Effector memory CD4-positive, alpha-beta T cell (primary cell): Measurements from ENCODE around the gene CCDC159.
A peak's percentile ranks its signal among the peaks of the same experiment; 100 is the strongest.
"Not testable (repeated sequence)": the region's sequence is repeated elsewhere in the genome, so short reads cannot be mapped to it uniquely, and the experiment has no call there.

Experiments
- DNase-seq, 3 donors: peaks; one replicate each; pipeline ENCODE4 v3.0.0-alpha.2; 2020
- H3K27ac ChIP-seq: 2 replicates; pipeline ENCODE4 v1.7.0; 2013; ENCODE audit warnings: mild to moderate bottlenecking, low read length, moderate library complexity; ENCODE audit not compliant: insufficient read depth, poor library complexity, severe bottlenecking
- H3K27me3 ChIP-seq: replicated peaks from 2 replicates; pipeline ENCODE4 v1.7.0; 2013; ENCODE audit warnings: mild to moderate bottlenecking, low read length; ENCODE audit not compliant: insufficient read depth, control insufficient read depth, poor library complexity, severe bottlenecking
- H3K36me3 ChIP-seq: 2 replicates; pipeline ENCODE4 v1.7.0; 2013; ENCODE audit warnings: mild to moderate bottlenecking, low read length, moderate library complexity; ENCODE audit not compliant: control insufficient read depth, insufficient read depth
- H3K4me1 ChIP-seq: 2 replicates; pipeline ENCODE4 v1.7.0; 2013; ENCODE audit warnings: low read length, mild to moderate bottlenecking; ENCODE audit not compliant: control insufficient read depth, insufficient read depth, poor library complexity, severe bottlenecking
- H3K4me3 ChIP-seq: 2 replicates; pipeline ENCODE4 v1.7.0; 2013; ENCODE audit warnings: low read length, low read depth, mild to moderate bottlenecking; ENCODE audit not compliant: insufficient read depth, poor library complexity, severe bottlenecking
- H3K9me3 ChIP-seq: 2 replicates; pipeline ENCODE4 v1.7.0; 2013; ENCODE audit warnings: mild to moderate bottlenecking, low read length, moderate library complexity; ENCODE audit not compliant: control insufficient read depth
- total RNA-seq, 3 donors: gene quantifications; one replicate each; lab custom pipeline; 2026; lab: John Stamatoyannopoulos, UW

CCDC159 gene, protein sequence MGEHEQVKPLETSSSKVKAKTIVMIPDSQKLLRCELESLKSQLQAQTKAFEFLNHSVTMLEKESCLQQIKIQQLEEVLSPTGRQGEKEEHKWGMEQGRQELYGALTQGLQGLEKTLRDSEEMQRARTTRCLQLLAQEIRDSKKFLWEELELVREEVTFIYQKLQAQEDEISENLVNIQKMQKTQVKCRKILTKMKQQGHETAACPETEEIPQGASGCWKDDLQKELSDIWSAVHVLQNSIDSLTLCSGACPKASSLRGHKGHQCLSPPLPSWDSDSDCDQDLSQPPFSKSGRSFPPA
- total RNA-seq, result 14.6 to 23.8 (median 16.8) reads per million in 3 donors

- peak; percentile 97 to 98 (median 98) for DNase-seq
- Histone ChIP-seq H3K27me3 (no peaks in the 10 kb centered on the region), H3K27ac (peak within 1 kb of the TSS; percentile 81), H3K4me3 (peak within 1 kb of the TSS; percentile 89), H3K9me3 (no peaks in the 10 kb centered on the region), H3K36me3 (no peaks in the 10 kb centered on the region), H3K4me1 (peaks cover 15% of the 10 kb centered on the region)
These were observed at the start of gene CCDC159, which contains the start of gene TMEM205 for GRCh38 chr19:11346104-11346940. CCDC159 (plus strand) TSS chr19:11346519; CDS start chr19:11346607, 88 bp downstream. TMEM205 (minus strand) TSS chr19:11346268; CDS start chr19:11345619, 649 bp downstream.

GRCh38 chr19:11299946-11300810 is 46.1 kb upstream of the CCDC159 start:
- H3K36me3 ChIP-seq, result no peaks in the 10 kb centered on the region
- H3K27me3 ChIP-seq, result no peaks in the 10 kb centered on the region
- H3K9me3 ChIP-seq, result no peaks in the 10 kb centered on the region
- DNase-seq, result no peak
- no peaks in the 10 kb centered on the region for H3K4me1 ChIP-seq
- no peak overlapping the region for H3K27ac ChIP-seq
- H3K4me3 ChIP-seq, result no peak overlapping the region

- Histone ChIP-seq H3K4me3 (no peak overlapping the region), H3K4me1 (no peaks in the 10 kb centered on the region), H3K27me3 (no peaks in the 10 kb centered on the region), H3K9me3 (no peaks in the 10 kb centered on the region), H3K36me3 (no peaks in the 10 kb centered on the region), H3K27ac (no peak overlapping the region)
- no peak for DNase-seq
These were observed 45.6 kb upstream of the CCDC159 start for GRCh38 chr19:11300811-11301120.

DNA sequence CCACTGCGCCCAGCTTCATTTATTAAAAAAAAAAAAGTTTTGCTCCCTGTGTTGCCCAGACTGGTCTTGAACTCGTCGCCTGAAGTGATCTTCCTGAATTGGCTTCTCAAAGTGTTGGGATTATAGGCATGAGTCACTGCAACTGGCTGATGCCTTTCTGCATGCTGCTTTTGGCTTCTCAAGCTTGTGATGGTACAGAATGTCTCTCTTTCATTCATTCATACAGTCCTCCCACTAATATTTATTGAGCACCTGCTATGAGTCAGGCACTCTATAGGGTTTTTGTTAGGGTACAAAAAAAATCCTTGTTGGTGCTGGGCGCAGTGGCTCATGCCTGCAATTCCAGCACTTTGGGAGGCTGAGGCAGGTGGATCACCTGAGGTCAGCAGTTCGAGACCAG is 41.4 kb upstream of the CCDC159 start:
- DNase-seq, result no peak
- Histone ChIP-seq H3K4me1 (no peaks in the 10 kb centered on the region), H3K27ac (no peak overlapping the region), H3K4me3 (no peak overlapping the region), H3K9me3 (no peaks in the 10 kb centered on the region), H3K27me3 (no peaks in the 10 kb centered on the region), H3K36me3 (no peaks in the 10 kb centered on the region)

DNA sequence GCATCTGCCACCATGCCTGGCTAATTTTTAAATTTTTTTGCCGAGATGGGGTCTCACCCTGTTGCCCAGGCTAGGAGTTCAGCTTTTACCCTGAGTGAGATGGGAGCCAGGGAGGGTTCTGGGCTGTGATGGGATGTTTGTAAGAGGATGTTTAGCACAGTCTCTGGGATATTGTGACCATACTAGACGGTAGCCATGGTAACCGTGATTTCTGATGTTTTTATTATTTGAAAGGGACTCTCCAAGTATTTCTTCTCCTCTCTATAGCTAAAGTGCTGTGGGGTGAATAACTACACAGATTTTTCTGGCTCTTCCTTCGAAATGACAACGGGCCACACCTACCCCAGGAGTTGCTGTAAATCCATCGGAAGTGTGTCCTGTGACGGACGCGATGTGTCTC is 40.0 kb upstream of the CCDC159 start:
- Histone ChIP-seq H3K4me1 (no peaks in the 10 kb centered on the region), H3K9me3 (no peaks in the 10 kb centered on the region), H3K4me3 (no peak overlapping the region), H3K27me3 (no peaks in the 10 kb centered on the region), H3K36me3 (no peaks in the 10 kb centered on the region), H3K27ac (no peak overlapping the region)
- no peak for DNase-seq

DNA sequence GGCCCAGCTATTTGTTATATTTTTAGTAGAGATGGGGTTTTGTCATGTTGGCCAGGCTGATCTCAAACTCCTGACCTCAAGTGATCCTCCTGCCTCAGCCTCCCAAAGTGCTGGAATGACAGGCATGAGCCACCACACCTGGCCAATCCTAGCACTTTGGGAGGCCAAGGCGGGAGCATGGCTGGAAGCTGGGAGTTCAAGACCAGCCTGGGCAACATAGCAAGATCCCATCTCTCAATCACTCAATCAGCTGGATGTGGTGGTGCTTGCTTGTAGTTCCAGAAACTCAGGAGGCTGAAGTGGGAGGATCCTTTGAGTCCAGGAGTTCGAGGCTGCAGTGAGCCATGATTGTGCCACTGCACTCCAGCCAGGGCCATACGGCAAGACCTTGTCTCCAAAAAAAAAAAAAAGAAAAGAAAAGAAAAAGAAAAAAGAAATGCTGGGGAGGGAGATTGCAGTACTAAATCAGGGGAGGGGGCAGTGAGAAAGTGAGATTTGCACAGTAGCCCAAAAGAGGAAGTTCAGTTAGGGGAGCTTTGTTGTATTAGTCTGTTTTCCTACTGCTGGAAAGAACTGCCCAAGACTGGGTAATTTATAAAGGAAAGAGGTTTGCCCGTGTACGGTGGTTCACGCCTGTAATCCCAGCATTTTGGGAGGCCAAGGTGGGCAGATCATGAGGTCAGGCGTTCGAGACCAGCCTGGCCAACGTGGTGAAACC is 25.9 kb upstream of the CCDC159 start:
- not testable (repeated sequence) for DNase-seq, H3K9me3 ChIP-seq, H3K27ac ChIP-seq, H3K27me3 ChIP-seq, H3K4me1 ChIP-seq, H3K36me3 ChIP-seq, H3K4me3 ChIP-seq

DNA sequence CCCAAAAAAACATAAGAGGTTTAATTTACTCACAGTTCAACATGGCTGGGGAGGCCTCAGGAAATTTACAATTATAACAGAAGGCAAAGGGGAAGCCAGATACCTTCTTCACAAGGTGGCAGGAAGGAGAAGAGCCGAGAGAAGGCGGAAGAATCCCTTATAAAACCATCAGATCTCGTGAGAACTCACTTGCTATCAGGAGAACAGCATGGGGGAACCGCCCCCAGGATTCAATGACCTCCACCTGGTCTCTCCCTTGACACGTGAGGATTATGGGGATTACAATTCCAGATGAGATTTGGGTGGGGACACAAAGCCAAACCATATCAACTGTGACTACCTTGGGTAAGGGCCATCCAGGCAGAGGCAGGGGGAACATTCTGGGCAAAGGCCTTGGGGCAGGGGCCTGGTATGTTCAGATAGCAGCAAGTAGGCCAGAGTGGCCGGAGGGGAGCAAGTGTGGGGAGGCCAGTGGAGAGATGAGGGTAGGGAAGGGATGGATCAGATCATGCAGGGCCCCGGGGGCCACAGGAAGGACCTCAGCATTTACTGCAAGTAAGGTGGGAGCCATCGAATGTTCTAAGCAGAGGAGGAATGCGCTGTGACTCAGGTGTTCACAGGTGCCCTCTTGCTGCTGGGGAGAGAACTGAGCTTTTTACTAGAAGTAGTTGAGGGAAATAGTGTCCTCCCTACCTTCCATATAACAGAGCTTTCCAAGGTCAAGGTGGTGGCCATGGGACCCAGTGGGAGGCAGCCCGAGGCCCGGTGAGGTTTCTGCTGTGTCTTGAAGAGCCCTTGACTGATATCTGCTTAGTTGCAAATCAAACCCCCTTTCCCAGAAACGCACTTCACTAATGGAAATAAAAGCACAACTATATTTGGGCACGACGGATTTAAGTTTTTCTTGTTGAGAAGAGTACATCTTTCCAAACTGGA is 24.9 kb upstream of the CCDC159 start:
- Histone ChIP-seq H3K27me3 (no peaks in the 10 kb centered on the region), H3K4me1 (peaks cover 6% of the 10 kb centered on the region), H3K27ac (no peak overlapping the region), H3K4me3 (no peak overlapping the region), H3K36me3 (no peaks in the 10 kb centered on the region), H3K9me3 (no peaks in the 10 kb centered on the region)
- no peak for DNase-seq

DNA sequence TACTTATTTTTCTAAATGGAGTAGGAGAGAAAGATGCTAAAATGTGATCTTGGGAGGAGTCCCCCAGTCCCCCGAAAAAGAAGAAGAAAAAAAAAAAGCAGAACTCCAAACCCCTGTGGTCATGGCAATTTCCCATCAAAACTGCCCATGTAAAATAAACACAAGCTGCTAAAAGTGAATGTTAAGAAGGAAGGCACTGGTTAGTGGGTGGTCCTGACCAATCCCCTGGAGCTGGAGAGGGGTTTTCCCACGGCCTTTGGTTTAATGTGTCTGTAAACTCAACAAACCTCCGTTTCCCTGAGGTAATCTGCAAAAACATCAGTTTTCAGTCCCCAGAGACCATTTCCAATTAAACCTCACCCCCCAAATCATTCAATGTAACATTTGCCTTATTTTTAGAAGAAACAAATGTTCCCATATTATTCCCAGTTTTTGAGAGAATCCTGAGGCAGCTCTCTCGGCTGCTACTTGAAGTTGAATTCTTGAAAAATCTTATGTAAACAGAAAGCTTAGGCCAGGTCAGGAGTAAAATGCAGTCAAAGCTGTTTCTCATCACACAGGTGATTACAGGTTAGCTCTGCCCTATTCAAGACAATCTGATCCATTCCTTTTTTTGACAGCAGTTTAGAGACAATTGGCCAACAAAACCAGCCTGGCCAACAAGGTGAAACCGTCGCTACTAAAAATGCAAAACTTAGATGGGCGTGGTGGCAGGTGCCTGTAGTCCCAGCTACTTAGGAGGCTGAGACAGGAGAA is 23.9 kb upstream of the CCDC159 start:
- H3K27ac ChIP-seq, result no peak overlapping the region
- no peaks in the 10 kb centered on the region for H3K9me3 ChIP-seq
- H3K36me3 ChIP-seq, result no peaks in the 10 kb centered on the region
- H3K4me3 ChIP-seq, result no peak overlapping the region
- no peak for DNase-seq
- peaks cover 6% of the 10 kb centered on the region for H3K4me1 ChIP-seq
- no peaks in the 10 kb centered on the region for H3K27me3 ChIP-seq
